IMR-90 (cell line): ENCODE results near the gene TMPRSS6. TPM values are rescaled to one million over a fixed set of nuclear protein-coding genes. Genes with fewer than 3 reads are reported as not detected.

Source experiments
- ATAC-seq: fragments of 200-7000 bp; cut with Tn5 transposase; 2 replicates; pipeline ENCODE4 v1.9.1; 2020; ENCODE audit warnings: low read depth, mild to moderate bottlenecking, moderate library complexity
- BruUV-seq: library from RNA; stranded (reverse); fragments of 400-500 nt; replicated peaks from 2 replicates; lab custom pipeline; 2021; lab: Mats Ljungman, UMichigan
- CTCF ChIA-PET: fragments of 300-600 bp; formaldehyde crosslinking; extraction: SDS; loops from one replicate; lab custom pipeline; 2021; ENCODE audit warnings: antibody characterized with exemption; lab: Yijun Ruan, JAX
- POLR2A ChIA-PET: fragments of 300-600 bp; sonication (Branson Sonifier 250); formaldehyde crosslinking; loops from one replicate; lab custom pipeline; 2022; ENCODE audit warnings: antibody characterized with exemption; ENCODE audit not compliant: unreplicated experiment; lab: Charles Lee
- DNase-seq: peaks from one replicate; pipeline ENCODE4 v3.0.0; 2013
- H2AFZ ChIP-seq: replicated peaks from 2 replicates; pipeline ENCODE3; 2013; ENCODE audit warnings: low read length, mild to moderate bottlenecking; ENCODE audit not compliant: poor library complexity
- H2AK5ac ChIP-seq: 2 replicates; pipeline ENCODE4 v1.6.1; 2013; ENCODE audit warnings: low read depth, low read length, inconsistent platforms
- H2AK9ac ChIP-seq: replicated peaks from 2 replicates; pipeline ENCODE3; 2013; ENCODE audit warnings: mild to moderate bottlenecking, low read depth, low read length, moderate library complexity; ENCODE audit not compliant: poor library complexity
- H2BK120ac ChIP-seq: 2 replicates; pipeline ENCODE4 v1.6.1; 2013; ENCODE audit warnings: low read depth, low read length, inconsistent platforms
- H2BK15ac ChIP-seq: 3 replicates; pipeline ENCODE4 v1.6.1; 2013; ENCODE audit warnings: low read depth, low read length, inconsistent platforms
- H2BK20ac ChIP-seq: 2 replicates; pipeline ENCODE4 v1.6.1; 2013; ENCODE audit warnings: low read depth, mild to moderate bottlenecking, inconsistent platforms, low read length, moderate library complexity
- H2BK5ac ChIP-seq: 2 replicates; pipeline ENCODE4 v1.6.1; 2013; ENCODE audit warnings: mild to moderate bottlenecking, low read depth, low read length, inconsistent platforms; ENCODE audit not compliant: poor library complexity, severe bottlenecking
- H3K14ac ChIP-seq: replicated peaks from 2 replicates; pipeline ENCODE4 v1.6.1; 2013; ENCODE audit warnings: low read depth, low read length, inconsistent platforms
- H3K18ac ChIP-seq: 2 replicates; pipeline ENCODE4 v1.6.1; 2013; ENCODE audit warnings: low read depth, low read length, control low read depth
- H3K23ac ChIP-seq: 2 replicates; pipeline ENCODE4 v1.6.1; 2013; ENCODE audit warnings: low read depth, low read length, inconsistent platforms
- H3K27ac ChIP-seq: 2 replicates; pipeline ENCODE4 v1.5.1; 2013; ENCODE audit warnings: mild to moderate bottlenecking, control low read depth, low read length; ENCODE audit not compliant: insufficient read depth
- H3K27me3 ChIP-seq: 2 replicates; pipeline ENCODE4 v1.6.1; 2013; ENCODE audit warnings: low read length; ENCODE audit not compliant: control insufficient read depth, insufficient read depth
- H3K36me3 ChIP-seq: 2 replicates; pipeline ENCODE4 v1.6.1; 2013; ENCODE audit warnings: low read length, mixed read lengths; ENCODE audit not compliant: control insufficient read depth, insufficient read depth
- H3K4ac ChIP-seq: 2 replicates; pipeline ENCODE4 v1.6.1; 2013; ENCODE audit warnings: low read depth, low read length, inconsistent platforms
- H3K4me1 ChIP-seq: 2 replicates; pipeline ENCODE4 v1.6.1; 2013; ENCODE audit warnings: low read length, mixed read lengths; ENCODE audit not compliant: control insufficient read depth, insufficient read depth
- H3K4me2 ChIP-seq: 2 replicates; pipeline ENCODE4 v1.6.1; 2013; ENCODE audit warnings: low read depth, mild to moderate bottlenecking, control low read depth, low read length, moderate library complexity
- H3K4me3 ChIP-seq: 2 replicates; pipeline ENCODE4 v1.5.1; 2013; ENCODE audit warnings: low read depth, mild to moderate bottlenecking, control low read depth, low read length, moderate library complexity; ENCODE audit not compliant: insufficient read depth
- H3K56ac ChIP-seq: 2 replicates; pipeline ENCODE4 v1.6.1; 2013; ENCODE audit warnings: low read length, inconsistent platforms; ENCODE audit not compliant: insufficient read depth; ENCODE audit errors: extremely low read depth
- H3K79me1 ChIP-seq, 2 experiments: 2 replicates each; pipeline ENCODE4 v1.6.1; 2013; ENCODE audit warnings: low read length in 2 of 2, inconsistent platforms in 1 of 2, low read depth in 1 of 2
- H3K9ac ChIP-seq: 2 replicates; pipeline ENCODE4 v1.6.1; 2013; ENCODE audit warnings: low read depth, low read length, control low read depth
- H3K9me1 ChIP-seq: 2 replicates; pipeline ENCODE4 v1.6.1; 2013; ENCODE audit warnings: low read length, inconsistent platforms; ENCODE audit not compliant: insufficient read depth
- H3K9me3 ChIP-seq: 2 replicates; pipeline ENCODE4 v1.6.1; 2013; ENCODE audit warnings: low read length; ENCODE audit not compliant: control insufficient read depth, insufficient read depth
- H4K20me1 ChIP-seq: 2 replicates; pipeline ENCODE4 v1.6.1; 2013; ENCODE audit warnings: low read length, inconsistent platforms; ENCODE audit not compliant: insufficient read depth
- H4K5ac ChIP-seq: 2 replicates; pipeline ENCODE4 v1.6.1; 2013; ENCODE audit warnings: mild to moderate bottlenecking, low read depth, low read length, control low read depth
- H4K8ac ChIP-seq, 2 experiments: 2 replicates each; pipeline ENCODE4 v1.6.1; 2013; ENCODE audit warnings: low read depth in 2 of 2, low read length in 2 of 2, control low read depth in 1 of 2, inconsistent platforms in 1 of 2
- H4K91ac ChIP-seq: 2 replicates; pipeline ENCODE4 v1.6.1; 2013; ENCODE audit warnings: low read depth, low read length, inconsistent platforms; ENCODE audit not compliant: insufficient read depth
- BHLHE40 ChIP-seq: fragments of 150-350 bp; IDR thresholded peaks from 2 replicates; pipeline ENCODE4 v1.6.1; 2016; ENCODE audit warnings: mild to moderate bottlenecking, low read depth, low read length
- CEBPB ChIP-seq: IDR thresholded peaks from 2 replicates; pipeline ENCODE4 v1.6.1; 2012; ENCODE audit warnings: low read depth, low read length, improper control_type of control experiment
- CHD1 ChIP-seq: IDR thresholded peaks from 2 replicates; pipeline ENCODE4 v1.6.1; 2012; ENCODE audit warnings: low read depth, low read length, improper control_type of control experiment
- CTCF ChIP-seq: conservative IDR thresholded peaks from 2 replicates; pipeline ENCODE4 v1.5.1; 2012; ENCODE audit warnings: mild to moderate bottlenecking, low read depth, low read length, improper control_type of control experiment
- FOS ChIP-seq: fragments of 150-350 bp; IDR thresholded peaks from 2 replicates; pipeline ENCODE4 v1.6.1; 2016; ENCODE audit warnings: low read depth, low read length
- MAFK ChIP-seq: IDR thresholded peaks from 2 replicates; pipeline ENCODE4 v1.6.1; 2012; ENCODE audit warnings: low read depth, low read length, improper control_type of control experiment
- MAZ ChIP-seq: IDR thresholded peaks from 2 replicates; pipeline ENCODE4 v1.6.1; 2012; ENCODE audit warnings: low read depth, mild to moderate bottlenecking, low read length, improper control_type of control experiment, moderate library complexity, borderline replicate concordance
- MXI1 ChIP-seq: IDR thresholded peaks from 2 replicates; pipeline ENCODE4 v1.6.1; 2012; ENCODE audit warnings: low read depth, mild to moderate bottlenecking, low read length, moderate library complexity, borderline replicate concordance
- NFE2L2 ChIP-seq: fragments of 150-350 bp; IDR thresholded peaks from 2 replicates; pipeline ENCODE4 v1.6.1; 2016; ENCODE audit warnings: low read depth, mild to moderate bottlenecking, low read length
- POLR2A ChIP-seq: IDR thresholded peaks from 2 replicates; pipeline ENCODE4 v1.6.1; 2012; ENCODE audit warnings: mild to moderate bottlenecking, low read depth, low read length
- RAD21 ChIP-seq: IDR thresholded peaks from 2 replicates; pipeline ENCODE4 v1.6.1; 2012; ENCODE audit warnings: low read length, improper control_type of control experiment
- RFX5 ChIP-seq: IDR thresholded peaks from 2 replicates; pipeline ENCODE4 v1.8.0; 2012; ENCODE audit warnings: low read depth, mild to moderate bottlenecking, low read length, moderate library complexity
- SMC3 ChIP-seq: fragments of 150-350 bp; IDR thresholded peaks from 2 replicates; pipeline ENCODE4 v1.6.1; 2016; ENCODE audit warnings: low read depth, mild to moderate bottlenecking, antibody characterized with exemption, low read length, moderate library complexity
- USF2 ChIP-seq: fragments of 150-350 bp; IDR thresholded peaks from 2 replicates; pipeline ENCODE4 v1.6.1; 2017; ENCODE audit warnings: mild to moderate bottlenecking, antibody characterized with exemption, low read length, low read depth
- WGBS, 2 experiments: methylation state at CpG; one replicate each; pipeline versions ENCODE4 v1.1.5 to v1.1.7; 2013; ENCODE audit warnings: missing lambda C conversion rate in 2 of 2; ENCODE audit not compliant: insufficient read length in 1 of 2; ENCODE audit errors: extremely low coverage in 2 of 2; 5-methylcytosine and 5-hydroxymethylcytosine counted together
- dilution Hi-C: fragments of 300-500 bp; cut with HindIII; formaldehyde crosslinking; loops from one replicate; pipeline ENCODE4 v1.14.3; 2018; ENCODE audit warnings: low sequenced_read_pairs; ENCODE audit not compliant: unreplicated experiment
- in situ Hi-C: fragments of 300-500 bp; cut with MboI; formaldehyde crosslinking; loops from 3 replicates; pipeline ENCODE4 v1.14.3; 2019; ENCODE audit warnings: low sequenced_read_pairs, inconsistent platforms, mixed read lengths
- intact Hi-C: fragments of 100-400 bp; cut with micrococcal nuclease; formaldehyde crosslinking; loops from 2 replicates; pipeline ENCODE4 v1.10.0; 2022
- polyA plus RNA-seq, 3 experiments: library from polyadenylated mRNA; depleted of rRNA; stranded (reverse); fragments of >200 nt; gene quantifications; 2 replicates each; pipeline ENCODE4 v1.2.3, GENCODE V29; 2012; ENCODE audit warnings: low replicate concordance in 1 of 3
- total RNA-seq: library from RNA; depleted of rRNA; stranded (reverse); fragments of >200 nt; gene quantifications from 2 replicates; pipeline ENCODE4 v1.2.3, GENCODE V29; 2012
- TF ChIP-seq, protein P1 (sequence below): fragments of 150-350 bp; IDR thresholded peaks from 2 replicates; pipeline ENCODE4 v1.6.1; 2016; ENCODE audit warnings: low read depth, mild to moderate bottlenecking, low read length, moderate library complexity, borderline replicate concordance

Gene TMPRSS6
- total and polyA plus RNA-seq, 2 of the 4 experiments (the other 2 are of a cell fraction), result not detected

DNA sequence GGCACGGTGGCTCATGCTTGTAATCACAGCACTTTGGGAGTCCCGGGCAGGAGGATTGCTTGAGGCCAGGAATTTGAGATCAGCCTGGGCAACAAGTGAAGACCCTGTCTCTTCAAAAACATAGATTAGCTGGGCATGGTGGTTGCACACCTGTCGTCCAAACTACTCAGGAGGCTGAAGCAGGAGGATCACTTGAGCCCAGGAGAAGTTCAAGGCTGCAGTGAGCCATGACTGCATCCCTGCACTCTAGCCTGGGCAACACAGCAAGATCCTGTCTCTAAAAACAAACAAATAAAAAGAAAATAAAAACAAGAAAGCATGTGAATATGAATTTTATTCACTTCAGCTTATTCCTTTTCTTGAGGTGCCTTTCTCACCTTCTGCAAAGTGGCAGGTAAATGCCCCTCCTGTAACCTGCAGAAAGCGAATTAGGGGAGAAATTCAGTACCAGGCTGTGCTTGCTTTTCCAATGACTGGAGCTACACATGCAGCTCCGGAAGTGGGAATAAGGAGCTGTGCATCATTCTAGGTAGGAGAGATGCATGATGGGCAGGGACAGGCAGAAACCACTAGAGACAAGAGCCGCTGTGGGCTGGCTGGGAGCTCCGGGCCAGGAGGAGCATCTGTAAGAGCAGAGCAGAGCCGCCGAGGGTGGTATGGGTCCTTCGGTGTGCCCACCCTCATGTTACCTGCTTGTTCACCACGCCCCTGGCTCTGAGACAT lies 72.7 kb downstream of the TMPRSS6 start:
- Histone ChIP-seq H4K91ac (no peak overlapping the region), H2AK9ac (no peak overlapping the region), H4K8ac (no peak overlapping the region), H4K20me1 (no peaks in the 10 kb centered on the region), H3K9ac (no peak overlapping the region), H3K27ac (no peak overlapping the region), H2AK5ac (no peak overlapping the region), H3K4ac (no peak overlapping the region), H3K79me1 (no peaks in the 10 kb centered on the region), H3K18ac (no peak overlapping the region), H2BK120ac (no peak overlapping the region), H2BK15ac (no peak overlapping the region), H2BK5ac (no peak overlapping the region), H3K4me1 (no peaks in the 10 kb centered on the region; the same call in 1 of the 2 replicates), H3K9me1 (0 out of 2 replicates have a peak, but pooled peaks cover 2% of the 10 kb centered on the region), H3K4me3 (no peak overlapping the region), H2BK20ac (no peak overlapping the region), H3K14ac (no peak overlapping the region), H2AFZ (no peak overlapping the region), H3K27me3 (peaks cover 15% of the 10 kb centered on the region), H3K23ac (no peak overlapping the region), H3K4me2 (no peak overlapping the region), H3K9me3 (no peaks in the 10 kb centered on the region), H3K56ac (no peak overlapping the region), H4K5ac (no peak overlapping the region), H3K36me3 (no peaks in the 10 kb centered on the region)
- POLR2A ChIA-PET, result no interaction called here
- BruUV-seq, result no TSS peak
- CTCF ChIA-PET, result interaction anchor here (1.4 kb wide), 1 partner anchor 9 kb away, joined by 3 read pairs; no protein-coding TSS in a partner anchor
- intact Hi-C loops, result no loop called here
- WGBS, 2 experiments, result 88% methylated on average over 9 of the region's 11 CpGs; no CpG with 5 or more reads in 1 of the 2 experiments
- in situ Hi-C loops, result no loop called here
- no peak for DNase-seq
- ATAC-seq, result no peak
- dilution Hi-C loops, result no loop called here
- TF ChIP-seq POLR2A (no peak), CEBPB (no peak), MAFK (no peak), BHLHE40 (no peak), MAZ (no peak), MXI1 (no peak), NFE2L2 (no peak), CTCF (no peak), USF2 (no peak), CHD1 (no peak), RFX5 (no peak), FOS (no peak), SMC3 (no peak), RAD21 (no peak)
- TF ChIP-seq, protein P1, sequence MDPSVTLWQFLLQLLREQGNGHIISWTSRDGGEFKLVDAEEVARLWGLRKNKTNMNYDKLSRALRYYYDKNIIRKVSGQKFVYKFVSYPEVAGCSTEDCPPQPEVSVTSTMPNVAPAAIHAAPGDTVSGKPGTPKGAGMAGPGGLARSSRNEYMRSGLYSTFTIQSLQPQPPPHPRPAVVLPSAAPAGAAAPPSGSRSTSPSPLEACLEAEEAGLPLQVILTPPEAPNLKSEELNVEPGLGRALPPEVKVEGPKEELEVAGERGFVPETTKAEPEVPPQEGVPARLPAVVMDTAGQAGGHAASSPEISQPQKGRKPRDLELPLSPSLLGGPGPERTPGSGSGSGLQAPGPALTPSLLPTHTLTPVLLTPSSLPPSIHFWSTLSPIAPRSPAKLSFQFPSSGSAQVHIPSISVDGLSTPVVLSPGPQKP, result no peak
